SK-N-SH treated with all-trans-retinoic acid at 6 μM for 48 hours (cell line): ENCODE results near the gene SEPHS1.

Experiments
- ATAC-seq: fragments of 200-7000 bp; cut with Tn5 transposase; 3 replicates; pipeline ENCODE4 v1.9.1; 2020; ENCODE audit warnings: mild to moderate bottlenecking, moderate library complexity
- ARNTL ChIP-seq: fragments of 450-650 bp; formaldehyde crosslinking; IDR thresholded peaks from 2 replicates; pipeline ENCODE4 v1.5.0; 2020; ENCODE audit warnings: low read depth, mild to moderate bottlenecking, moderate library complexity, borderline replicate concordance
- BACH2 ChIP-seq: fragments of 250-450 bp; sonication (Bioruptor Pico); IDR thresholded peaks from 2 replicates; pipeline ENCODE4 v1.9.0; 2021; ENCODE audit warnings: mild to moderate bottlenecking, borderline replicate concordance
- GLIS3 ChIP-seq: fragments of 250-450 bp; sonication (Bioruptor Pico); IDR thresholded peaks from 2 replicates; pipeline ENCODE4 v1.5.0; 2020; ENCODE audit warnings: mild to moderate bottlenecking, moderate library complexity
- ISL1 ChIP-seq: fragments of 250-450 bp; sonication (Bioruptor Pico); IDR thresholded peaks from 2 replicates; pipeline ENCODE4 v2.1.2; 2022; ENCODE audit warnings: mild to moderate bottlenecking, moderate library complexity
- PPARA ChIP-seq: fragments of 250-450 bp; sonication (Bioruptor Pico); IDR thresholded peaks from 2 replicates; pipeline ENCODE4 v1.5.0; 2020; ENCODE audit warnings: mild to moderate bottlenecking, borderline replicate concordance
- RARB ChIP-seq: fragments of 250-450 bp; sonication (Bioruptor Pico); IDR thresholded peaks from 2 replicates; pipeline ENCODE4 v1.8.0; 2021; ENCODE audit warnings: mild to moderate bottlenecking, moderate library complexity
- TCF4 ChIP-seq: fragments of 250-450 bp; sonication (Bioruptor Pico); IDR thresholded peaks from 2 replicates; pipeline ENCODE4 v1.8.0; 2021; ENCODE audit warnings: mild to moderate bottlenecking, moderate library complexity, borderline replicate concordance
- TOX ChIP-seq: fragments of 250-450 bp; sonication (Bioruptor Pico); IDR thresholded peaks from 2 replicates; pipeline ENCODE4 v1.8.0; 2021; ENCODE audit warnings: mild to moderate bottlenecking, moderate library complexity, borderline replicate concordance
- ZC3H10 ChIP-seq: fragments of 250-450 bp; sonication (Bioruptor Pico); IDR thresholded peaks from 2 replicates; pipeline ENCODE4 v1.5.1; 2021; ENCODE audit warnings: mild to moderate bottlenecking, moderate library complexity
- ZFP3 ChIP-seq: fragments of 250-450 bp; sonication (Bioruptor Pico); IDR thresholded peaks from 2 replicates; pipeline ENCODE4 v1.5.0; 2020; ENCODE audit warnings: mild to moderate bottlenecking, moderate library complexity
- ZFP30 ChIP-seq: fragments of 450-650 bp; formaldehyde crosslinking; IDR thresholded peaks from 2 replicates; pipeline ENCODE4 v1.5.0; 2022; ENCODE audit warnings: mild to moderate bottlenecking, moderate library complexity
- ZNF565 ChIP-seq: fragments of 450-650 bp; formaldehyde crosslinking; conservative IDR thresholded peaks from 2 replicates; pipeline ENCODE4 v1.5.0; 2020; ENCODE audit warnings: low read depth, mild to moderate bottlenecking, moderate library complexity
- ZNF70 ChIP-seq: fragments of 450-650 bp; formaldehyde crosslinking; IDR thresholded peaks from 2 replicates; pipeline ENCODE4 v1.5.0; 2020; ENCODE audit warnings: mild to moderate bottlenecking, moderate library complexity
- ZNF8 ChIP-seq: fragments of 450-650 bp; formaldehyde crosslinking; IDR thresholded peaks from 2 replicates; pipeline ENCODE4 v1.5.0; 2020; ENCODE audit warnings: mild to moderate bottlenecking, moderate library complexity
- TF ChIP-seq, protein P1 (sequence below): fragments of 250-450 bp; sonication (Bioruptor Pico); IDR thresholded peaks from 2 replicates; pipeline ENCODE4 v1.5.1; 2020; ENCODE audit warnings: low read depth, mild to moderate bottlenecking, moderate library complexity
- TF ChIP-seq, protein P2 (sequence below): fragments of 250-450 bp; sonication (Bioruptor Pico); IDR thresholded peaks from 2 replicates; pipeline ENCODE4 v1.5.1; 2021; ENCODE audit warnings: mild to moderate bottlenecking, moderate library complexity
- TF ChIP-seq, protein P3 (sequence below): fragments of 250-450 bp; sonication (Bioruptor Pico); IDR thresholded peaks from 2 replicates; pipeline ENCODE4 v1.5.0; 2020; ENCODE audit warnings: mild to moderate bottlenecking, moderate library complexity
- TF ChIP-seq, protein P4 (sequence below): fragments of 250-450 bp; sonication (Bioruptor Pico); IDR thresholded peaks from 2 replicates; pipeline ENCODE4 v1.8.0; 2021; ENCODE audit warnings: low read depth, mild to moderate bottlenecking, moderate library complexity, borderline replicate concordance
- TF ChIP-seq, protein P5 (sequence below): fragments of 250-450 bp; sonication (Bioruptor Pico); IDR thresholded peaks from 2 replicates; pipeline ENCODE4 v1.8.0; 2020; ENCODE audit warnings: mild to moderate bottlenecking, moderate library complexity, borderline replicate concordance

The SEPHS1 gene

DNA sequence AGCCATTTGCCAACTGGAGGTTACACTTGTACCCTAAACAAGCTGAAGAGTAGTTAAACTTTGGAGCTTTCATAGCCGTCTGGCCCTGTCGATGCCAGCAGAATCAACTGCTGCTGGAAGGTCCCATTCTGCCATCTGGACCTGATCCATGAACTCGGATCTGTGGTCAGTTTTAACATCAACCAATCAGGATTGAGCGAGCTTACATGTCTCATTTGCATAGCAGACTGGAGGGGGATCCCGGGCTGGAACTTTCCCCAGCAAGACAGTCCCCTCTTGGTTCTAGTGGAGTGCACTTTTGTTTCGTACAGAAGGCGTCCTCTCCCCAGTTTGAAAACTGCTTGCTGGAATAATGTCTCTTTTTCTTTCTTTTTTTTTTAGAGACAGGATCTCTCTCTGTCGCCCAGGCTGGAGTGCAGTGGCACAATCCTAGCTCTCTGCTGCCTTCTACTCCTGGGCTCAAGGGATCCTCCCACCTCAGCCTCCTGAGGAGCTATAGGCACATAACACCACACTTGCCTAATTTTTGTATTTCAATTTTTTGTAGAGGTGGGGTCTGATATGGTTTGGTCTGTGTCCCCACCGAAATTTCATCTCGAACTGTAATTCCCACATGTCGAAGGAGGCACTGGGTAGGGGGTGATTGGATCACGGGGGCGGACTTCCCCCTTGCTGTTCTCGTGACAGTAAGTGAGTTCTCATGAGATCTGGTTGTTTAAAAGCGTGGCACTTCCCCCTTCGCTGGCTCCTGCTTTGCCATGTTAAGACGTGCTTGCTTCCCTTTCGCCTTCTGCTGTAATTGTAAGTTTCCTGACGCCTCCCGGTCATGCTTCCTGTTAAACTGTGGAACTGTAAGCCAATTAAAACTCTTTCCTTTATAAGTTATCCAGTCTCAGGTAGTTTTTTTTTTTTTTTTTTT is 42.8 kb upstream of the SEPHS1 start:
- ATAC-seq, result no peak
- TF ChIP-seq TCF4 (CRISPR knock-in tag), result no peak

DNA sequence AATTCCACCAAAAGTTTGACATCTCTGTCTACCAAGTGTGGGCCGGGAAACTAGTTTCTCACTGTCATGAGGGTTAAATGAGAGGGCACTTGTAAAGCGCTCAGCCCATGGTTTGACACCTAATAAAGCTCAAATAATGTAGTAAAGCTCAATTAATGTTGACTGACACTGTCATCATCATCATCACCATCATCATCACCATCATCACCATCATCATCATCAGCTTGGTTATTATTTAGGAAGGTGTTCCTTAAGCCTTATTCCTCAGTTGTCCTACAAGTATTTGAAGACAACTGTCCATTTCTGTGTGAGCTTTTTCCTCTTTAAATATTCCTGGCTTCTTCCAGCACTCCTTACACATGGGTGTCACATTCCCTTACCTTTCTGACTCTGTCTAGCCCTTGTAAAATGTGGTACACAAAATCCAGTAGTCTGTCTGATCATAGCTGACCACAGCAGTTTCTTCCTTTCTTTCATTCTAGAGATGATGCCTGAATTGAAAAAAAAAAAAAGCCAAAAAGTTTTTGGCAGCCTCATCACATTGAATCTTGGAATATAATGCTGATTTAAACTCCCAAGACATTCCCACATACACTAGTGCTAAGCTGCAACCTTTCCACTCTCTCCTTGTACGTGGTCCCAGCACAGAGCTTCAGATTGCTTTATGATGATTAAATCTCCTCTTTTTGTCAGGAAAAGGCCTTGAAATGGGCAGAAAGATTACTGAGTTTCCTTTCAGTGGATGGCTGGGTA is 40.6 kb upstream of the SEPHS1 start:
- no peak for ATAC-seq

DNA sequence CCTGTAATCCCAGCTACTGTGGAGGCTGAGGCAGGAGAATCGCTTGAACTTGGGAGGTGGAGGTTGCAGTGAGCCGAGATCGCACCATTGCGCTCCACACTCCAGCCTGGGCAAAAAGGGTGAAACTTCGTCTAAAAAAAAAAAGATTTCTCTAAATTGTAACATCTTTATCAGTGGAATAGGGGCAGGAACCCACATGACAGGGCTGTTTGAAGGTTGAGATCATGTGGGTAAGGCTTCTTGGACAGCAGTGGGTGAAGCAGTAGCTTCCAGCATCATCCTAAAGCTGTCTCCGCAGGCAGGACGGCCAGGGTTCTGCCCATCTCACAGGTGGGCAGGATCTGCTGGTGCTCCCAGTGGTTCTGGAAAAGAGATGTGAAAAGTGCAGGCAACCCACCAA is 37.9 kb upstream of the SEPHS1 start:
- TF ChIP-seq RARB (no peak), BACH2 (CRISPR knock-in tag) (no peak), ZNF565 (CRISPR knock-in tag) (no peak), ISL1 (CRISPR knock-in tag) (no peak), TCF4 (CRISPR knock-in tag) (no peak), ARNTL (no peak), ZFP3 (CRISPR knock-in tag) (no peak), ZNF70 (no peak), GLIS3 (CRISPR knock-in tag) (no peak), TOX (CRISPR knock-in tag) (no peak), ZNF8 (CRISPR knock-in tag) (no peak), ZC3H10 (CRISPR knock-in tag) (no peak), PPARA (no peak), ZFP30 (CRISPR knock-in tag) (no peak)
- TF ChIP-seq, protein P1, sequence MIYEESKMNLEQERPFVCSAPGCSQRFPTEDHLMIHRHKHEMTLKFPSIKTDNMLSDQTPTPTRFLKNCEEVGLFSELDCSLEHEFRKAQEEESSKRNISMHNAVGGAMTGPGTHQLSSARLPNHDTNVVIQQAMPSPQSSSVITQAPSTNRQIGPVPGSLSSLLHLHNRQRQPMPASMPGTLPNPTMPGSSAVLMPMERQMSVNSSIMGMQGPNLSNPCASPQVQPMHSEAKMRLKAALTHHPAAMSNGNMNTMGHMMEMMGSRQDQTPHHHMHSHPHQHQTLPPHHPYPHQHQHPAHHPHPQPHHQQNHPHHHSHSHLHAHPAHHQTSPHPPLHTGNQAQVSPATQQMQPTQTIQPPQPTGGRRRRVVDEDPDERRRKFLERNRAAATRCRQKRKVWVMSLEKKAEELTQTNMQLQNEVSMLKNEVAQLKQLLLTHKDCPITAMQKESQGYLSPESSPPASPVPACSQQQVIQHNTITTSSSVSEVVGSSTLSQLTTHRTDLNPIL, result no peak
- TF ChIP-seq, protein P2, sequence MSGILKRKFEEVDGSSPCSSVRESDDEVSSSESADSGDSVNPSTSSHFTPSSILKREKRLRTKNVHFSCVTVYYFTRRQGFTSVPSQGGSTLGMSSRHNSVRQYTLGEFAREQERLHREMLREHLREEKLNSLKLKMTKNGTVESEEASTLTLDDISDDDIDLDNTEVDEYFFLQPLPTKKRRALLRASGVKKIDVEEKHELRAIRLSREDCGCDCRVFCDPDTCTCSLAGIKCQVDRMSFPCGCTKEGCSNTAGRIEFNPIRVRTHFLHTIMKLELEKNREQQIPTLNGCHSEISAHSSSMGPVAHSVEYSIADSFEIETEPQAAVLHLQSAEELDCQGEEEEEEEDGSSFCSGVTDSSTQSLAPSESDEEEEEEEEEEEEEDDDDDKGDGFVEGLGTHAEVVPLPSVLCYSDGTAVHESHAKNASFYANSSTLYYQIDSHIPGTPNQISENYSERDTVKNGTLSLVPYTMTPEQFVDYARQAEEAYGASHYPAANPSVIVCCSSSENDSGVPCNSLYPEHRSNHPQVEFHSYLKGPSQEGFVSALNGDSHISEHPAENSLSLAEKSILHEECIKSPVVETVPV, result no peak
- TF ChIP-seq, protein P3, sequence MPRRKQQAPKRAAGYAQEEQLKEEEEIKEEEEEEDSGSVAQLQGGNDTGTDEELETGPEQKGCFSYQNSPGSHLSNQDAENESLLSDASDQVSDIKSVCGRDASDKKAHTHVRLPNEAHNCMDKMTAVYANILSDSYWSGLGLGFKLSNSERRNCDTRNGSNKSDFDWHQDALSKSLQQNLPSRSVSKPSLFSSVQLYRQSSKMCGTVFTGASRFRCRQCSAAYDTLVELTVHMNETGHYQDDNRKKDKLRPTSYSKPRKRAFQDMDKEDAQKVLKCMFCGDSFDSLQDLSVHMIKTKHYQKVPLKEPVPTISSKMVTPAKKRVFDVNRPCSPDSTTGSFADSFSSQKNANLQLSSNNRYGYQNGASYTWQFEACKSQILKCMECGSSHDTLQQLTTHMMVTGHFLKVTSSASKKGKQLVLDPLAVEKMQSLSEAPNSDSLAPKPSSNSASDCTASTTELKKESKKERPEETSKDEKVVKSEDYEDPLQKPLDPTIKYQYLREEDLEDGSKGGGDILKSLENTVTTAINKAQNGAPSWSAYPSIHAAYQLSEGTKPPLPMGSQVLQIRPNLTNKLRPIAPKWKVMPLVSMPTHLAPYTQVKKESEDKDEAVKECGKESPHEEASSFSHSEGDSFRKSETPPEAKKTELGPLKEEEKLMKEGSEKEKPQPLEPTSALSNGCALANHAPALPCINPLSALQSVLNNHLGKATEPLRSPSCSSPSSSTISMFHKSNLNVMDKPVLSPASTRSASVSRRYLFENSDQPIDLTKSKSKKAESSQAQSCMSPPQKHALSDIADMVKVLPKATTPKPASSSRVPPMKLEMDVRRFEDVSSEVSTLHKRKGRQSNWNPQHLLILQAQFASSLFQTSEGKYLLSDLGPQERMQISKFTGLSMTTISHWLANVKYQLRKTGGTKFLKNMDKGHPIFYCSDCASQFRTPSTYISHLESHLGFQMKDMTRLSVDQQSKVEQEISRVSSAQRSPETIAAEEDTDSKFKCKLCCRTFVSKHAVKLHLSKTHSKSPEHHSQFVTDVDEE, result no peak
- TF ChIP-seq, protein P4, sequence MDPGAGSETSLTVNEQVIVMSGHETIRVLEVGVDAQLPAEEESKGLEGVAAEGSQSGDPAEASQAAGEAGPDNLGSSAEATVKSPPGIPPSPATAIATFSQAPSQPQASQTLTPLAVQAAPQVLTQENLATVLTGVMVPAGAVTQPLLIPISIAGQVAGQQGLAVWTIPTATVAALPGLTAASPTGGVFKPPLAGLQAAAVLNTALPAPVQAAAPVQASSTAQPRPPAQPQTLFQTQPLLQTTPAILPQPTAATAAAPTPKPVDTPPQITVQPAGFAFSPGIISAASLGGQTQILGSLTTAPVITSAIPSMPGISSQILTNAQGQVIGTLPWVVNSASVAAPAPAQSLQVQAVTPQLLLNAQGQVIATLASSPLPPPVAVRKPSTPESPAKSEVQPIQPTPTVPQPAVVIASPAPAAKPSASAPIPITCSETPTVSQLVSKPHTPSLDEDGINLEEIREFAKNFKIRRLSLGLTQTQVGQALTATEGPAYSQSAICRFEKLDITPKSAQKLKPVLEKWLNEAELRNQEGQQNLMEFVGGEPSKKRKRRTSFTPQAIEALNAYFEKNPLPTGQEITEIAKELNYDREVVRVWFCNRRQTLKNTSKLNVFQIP (CRISPR knock-in tag), result no peak
- TF ChIP-seq, protein P5, sequence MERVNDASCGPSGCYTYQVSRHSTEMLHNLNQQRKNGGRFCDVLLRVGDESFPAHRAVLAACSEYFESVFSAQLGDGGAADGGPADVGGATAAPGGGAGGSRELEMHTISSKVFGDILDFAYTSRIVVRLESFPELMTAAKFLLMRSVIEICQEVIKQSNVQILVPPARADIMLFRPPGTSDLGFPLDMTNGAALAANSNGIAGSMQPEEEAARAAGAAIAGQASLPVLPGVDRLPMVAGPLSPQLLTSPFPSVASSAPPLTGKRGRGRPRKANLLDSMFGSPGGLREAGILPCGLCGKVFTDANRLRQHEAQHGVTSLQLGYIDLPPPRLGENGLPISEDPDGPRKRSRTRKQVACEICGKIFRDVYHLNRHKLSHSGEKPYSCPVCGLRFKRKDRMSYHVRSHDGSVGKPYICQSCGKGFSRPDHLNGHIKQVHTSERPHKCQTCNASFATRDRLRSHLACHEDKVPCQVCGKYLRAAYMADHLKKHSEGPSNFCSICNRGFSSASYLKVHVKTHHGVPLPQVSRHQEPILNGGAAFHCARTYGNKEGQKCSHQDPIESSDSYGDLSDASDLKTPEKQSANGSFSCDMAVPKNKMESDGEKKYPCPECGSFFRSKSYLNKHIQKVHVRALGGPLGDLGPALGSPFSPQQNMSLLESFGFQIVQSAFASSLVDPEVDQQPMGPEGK, result no peak

More for the DNA sequence above, 40.6 kb upstream of the SEPHS1 start:
- TF ChIP-seq RARB, result no peak

More for the DNA sequence above, 37.9 kb upstream of the SEPHS1 start:
- ATAC-seq, result no peak
